ENCODE results near the gene TMUB2.
"Not testable (repeated sequence)": the region's sequence is repeated elsewhere in the genome, so short reads cannot be mapped to it uniquely, and the experiment has no call there.

Gene TMUB2

GRCh38 chr17:44186307-44187130 is at the start of gene TMUB2:
TSS of gene TMUB2 (plus strand) at chr17:44186972. CDS start at chr17:44187709, 737 bp downstream.
- peak; percentile 99 for DNase-seq

GRCh38 chr17:44137891-44138709 is 48.7 kb upstream of the TMUB2 start:
- DNase-seq = no peak

- DNase-seq = not testable (repeated sequence)
Measured at GRCh38 chr17:44143921-44144320, 42.9 kb upstream of the TMUB2 start.

- no peak for DNase-seq
Measured at GRCh38 chr17:44144966-44145739, 41.6 kb upstream of the TMUB2 start.

- DNase-seq = no peak
Measured at GRCh38 chr17:44146375-44147346, 40.1 kb upstream of the TMUB2 start.

GRCh38 chr17:44147812-44148211 is 39.0 kb upstream of the TMUB2 start:
- no peak for DNase-seq

GRCh38 chr17:44149066-44149465 is 37.7 kb upstream of the TMUB2 start:
- DNase-seq = not testable (repeated sequence)

GRCh38 chr17:44149750-44150329 is 36.9 kb upstream of the TMUB2 start:
- DNase-seq = no peak

GRCh38 chr17:44152875-44153274 is 33.9 kb upstream of the TMUB2 start:
- no peak for DNase-seq

GRCh38 chr17:44155488-44155887 is 31.3 kb upstream of the TMUB2 start:
- DNase-seq = peak; percentile 93

- DNase-seq = no peak
Measured at GRCh38 chr17:44159519-44160210, 27.1 kb upstream of the TMUB2 start.

- DNase-seq = no peak
Measured at GRCh38 chr17:44164476-44164875, 22.3 kb upstream of the TMUB2 start.

GRCh38 chr17:44167181-44167861 is 19.5 kb upstream of the TMUB2 start:
- DNase-seq = no peak

- no peak for DNase-seq
Measured at GRCh38 chr17:44170135-44170498, 16.7 kb upstream of the TMUB2 start.

GRCh38 chr17:44170499-44171201 is 16.1 kb upstream of the TMUB2 start, which contains the start of gene ASB16:
TSS of gene ASB16 (plus strand) at chr17:44170704. CDS start at chr17:44170790, 86 bp downstream.
- DNase-seq = no peak

- DNase-seq = no peak
Measured at GRCh38 chr17:44171931-44172455, 14.8 kb upstream of the TMUB2 start.

- no peak for DNase-seq
Measured at GRCh38 chr17:44174427-44174826, 12.3 kb upstream of the TMUB2 start.

- no peak for DNase-seq
Measured at GRCh38 chr17:44176257-44176656, 10.5 kb upstream of the TMUB2 start.

Measured in NCI-H524 treated with DMSO at 0.1 percent for 48 hours (cell line).